Mesendoderm (in vitro differentiated cells): ENCODE results near the gene NBEAL1.

Experiments used
- DNase-seq: peaks from one replicate; pipeline ENCODE4 v3.0.0; 2013
- H2AK5ac ChIP-seq: 2 replicates; pipeline ENCODE4 v1.6.1; 2013; ENCODE audit warnings: low read length, inconsistent platforms
- H2BK120ac ChIP-seq: 2 replicates; pipeline ENCODE4 v1.6.1; 2013; ENCODE audit warnings: low read depth, mild to moderate bottlenecking, low read length, moderate library complexity, mixed read lengths
- H2BK15ac ChIP-seq: replicated peaks from 2 replicates; pipeline ENCODE4 v1.6.1; 2013; ENCODE audit warnings: low read depth, mild to moderate bottlenecking, moderate library complexity
- H2BK5ac ChIP-seq: 2 replicates; pipeline ENCODE4 v1.6.1; 2013; ENCODE audit warnings: low read length, inconsistent platforms
- H3K18ac ChIP-seq: 2 replicates; pipeline ENCODE4 v1.6.1; 2013; ENCODE audit warnings: mild to moderate bottlenecking, low read length, mixed read lengths
- H3K23ac ChIP-seq: one replicate; pipeline ENCODE4 v1.6.1; 2013; ENCODE audit warnings: low read length
- H3K27ac ChIP-seq: 2 replicates; pipeline ENCODE4 v1.5.1; 2013; ENCODE audit warnings: low read depth, mild to moderate bottlenecking, inconsistent platforms, low read length, moderate library complexity
- H3K27me3 ChIP-seq: 2 replicates; pipeline ENCODE4 v1.6.1; 2013; ENCODE audit warnings: low read length, control low read depth, mild to moderate bottlenecking, inconsistent platforms; ENCODE audit not compliant: insufficient read depth, poor library complexity
- H3K36me3 ChIP-seq: 2 replicates; pipeline ENCODE4 v1.6.1; 2013; ENCODE audit warnings: low read length, inconsistent platforms; ENCODE audit not compliant: control insufficient read depth, insufficient read depth
- H3K4ac ChIP-seq: one replicate; pipeline ENCODE4 v1.6.1; 2013; ENCODE audit warnings: low read depth, mild to moderate bottlenecking, low read length, moderate library complexity
- H3K4me1 ChIP-seq: 2 replicates; pipeline ENCODE4 v1.6.1; 2013; ENCODE audit warnings: low read depth, low read length, inconsistent platforms; ENCODE audit not compliant: control insufficient read depth
- H3K4me2 ChIP-seq: 2 replicates; pipeline ENCODE4 v1.6.1; 2013; ENCODE audit warnings: low read length
- H3K4me3 ChIP-seq: 2 replicates; pipeline ENCODE4 v1.5.1; 2013; ENCODE audit warnings: mild to moderate bottlenecking, low read length
- H3K56ac ChIP-seq: one replicate; pipeline ENCODE4 v1.6.1; 2013; ENCODE audit warnings: low read length
- H3K79me1 ChIP-seq: 2 replicates; pipeline ENCODE4 v1.6.1; 2013; ENCODE audit warnings: low read length, inconsistent platforms
- H3K79me2 ChIP-seq: 2 replicates; pipeline ENCODE4 v1.6.1; 2013; ENCODE audit warnings: mild to moderate bottlenecking, low read length; ENCODE audit not compliant: control insufficient read depth, insufficient read depth
- H3K9ac ChIP-seq: 2 replicates; pipeline ENCODE4 v1.6.1; 2013; ENCODE audit warnings: low read length, inconsistent platforms
- H4K5ac ChIP-seq: one replicate; pipeline ENCODE4 v1.6.1; 2013; ENCODE audit warnings: low read length
- H4K8ac ChIP-seq: one replicate; pipeline ENCODE4 v1.6.1; 2013; ENCODE audit warnings: low read depth, mild to moderate bottlenecking, control low read depth, low read length, moderate library complexity
- WGBS: extraction: QIAGEN DNeasy Blood & Tissue Kit; methylation state at CpG from one replicate; pipeline ENCODE4 v1.1.7; 2013; ENCODE audit warnings: low lambda C conversion rate, missing lambda C conversion rate; ENCODE audit not compliant: insufficient coverage; ENCODE audit errors: extremely low coverage; 5-methylcytosine and 5-hydroxymethylcytosine counted together

NBEAL1 gene

DNA sequence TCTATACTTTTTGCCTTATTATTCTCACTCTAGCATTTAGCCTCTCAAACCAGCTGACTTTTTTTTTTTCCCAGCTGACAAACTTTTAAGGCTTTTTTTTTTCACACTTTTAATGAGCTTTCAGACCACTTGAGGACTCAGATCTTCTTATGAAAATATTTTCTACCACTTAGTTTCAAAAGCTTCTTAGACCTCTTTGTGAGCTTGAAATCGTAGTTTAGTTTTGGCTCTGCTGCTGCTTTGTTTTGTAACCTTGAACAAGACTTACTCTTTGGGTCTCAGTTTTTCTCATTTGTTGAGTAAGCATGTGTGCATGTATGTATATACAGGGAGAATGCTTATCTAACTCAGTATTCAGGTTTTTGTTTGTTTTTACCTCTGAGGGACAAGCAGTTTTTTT, 3.5 kb downstream of the NBEAL1 start:
- Histone ChIP-seq H2BK120ac (no peak overlapping the region), H3K4ac (no peak overlapping the region), H4K8ac (no peak overlapping the region), H3K4me2 (no peak overlapping the region), H2AK5ac (no peak overlapping the region), H3K79me1 (peaks cover 2% of the 10 kb centered on the region), H3K4me3 (no peak overlapping the region), H3K9ac (peak overlapping the region; percentile 34), H3K56ac (no peak overlapping the region), H3K18ac (no peak overlapping the region), H4K5ac (no peak overlapping the region), H2BK5ac (no peak overlapping the region), H3K27ac (no peak overlapping the region), H3K27me3 (no peaks in the 10 kb centered on the region), H3K36me3 (no peaks in the 10 kb centered on the region), H3K4me1 (no peaks in the 10 kb centered on the region), H2BK15ac (no peak overlapping the region), H3K79me2 (no peaks in the 10 kb centered on the region), H3K23ac (no peak overlapping the region)
- no CpG with 5 or more reads among the region's 1 CpG for WGBS
- DNase-seq, result no peak

DNA sequence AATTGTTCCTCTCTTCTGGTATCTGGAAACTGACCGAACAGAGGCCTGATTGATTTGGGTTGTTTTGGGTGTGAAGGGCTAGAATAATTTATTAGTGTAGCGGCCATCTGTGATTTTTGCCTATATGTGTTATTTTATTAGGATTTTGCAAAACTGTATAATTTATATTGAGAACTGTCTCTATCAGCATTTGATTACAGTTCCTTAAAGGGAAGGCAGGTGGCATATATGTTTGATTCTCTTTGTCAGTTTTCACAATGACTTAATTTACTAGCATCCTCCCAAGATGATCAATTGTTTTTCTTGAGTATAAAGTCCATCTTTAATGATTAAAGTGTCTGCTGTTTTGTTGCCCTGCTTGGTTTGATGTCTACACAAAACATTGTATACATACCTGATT, 4.5 kb downstream of the NBEAL1 start:
- Histone ChIP-seq H3K79me2 (no peaks in the 10 kb centered on the region), H3K4me2 (no peak overlapping the region), H2BK5ac (no peak overlapping the region), H4K5ac (no peak overlapping the region), H2BK120ac (no peak overlapping the region), H4K8ac (no peak overlapping the region), H3K56ac (no peak overlapping the region), H3K27me3 (no peaks in the 10 kb centered on the region), H2AK5ac (no peak overlapping the region), H3K4ac (no peak overlapping the region), H3K4me3 (no peak overlapping the region), H2BK15ac (no peak overlapping the region), H3K18ac (no peak overlapping the region), H3K36me3 (no peaks in the 10 kb centered on the region), H3K23ac (no peak overlapping the region), H3K79me1 (peaks cover 2% of the 10 kb centered on the region), H3K4me1 (no peaks in the 10 kb centered on the region), H3K9ac (no peak overlapping the region), H3K27ac (no peak overlapping the region)
- no CpG with 5 or more reads among the region's 2 CpGs for whole genome bisulfite sequencing
- DNase-seq, result no peak

DNA sequence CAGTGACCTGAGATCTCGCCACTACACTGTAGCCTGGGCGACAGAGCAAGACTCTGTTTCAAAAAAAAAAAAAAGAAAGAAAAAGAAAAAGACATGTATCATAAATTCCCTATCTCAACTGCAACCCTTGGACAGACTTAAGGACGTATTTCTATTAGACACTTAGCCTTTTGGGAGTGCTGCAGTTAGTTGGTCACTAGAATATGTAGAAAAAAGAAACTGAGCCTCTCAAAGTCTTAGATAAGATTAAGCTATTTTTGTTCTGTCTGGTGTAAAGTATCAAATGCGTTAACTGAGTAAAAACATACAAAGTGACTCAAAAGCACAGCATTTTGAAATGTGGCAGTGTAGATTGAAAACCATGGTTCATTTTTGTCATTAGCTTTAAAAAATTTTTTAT, 7.3 kb downstream of the NBEAL1 start:
- WGBS, result no CpG with 5 or more reads among the region's 4 CpGs

DNA sequence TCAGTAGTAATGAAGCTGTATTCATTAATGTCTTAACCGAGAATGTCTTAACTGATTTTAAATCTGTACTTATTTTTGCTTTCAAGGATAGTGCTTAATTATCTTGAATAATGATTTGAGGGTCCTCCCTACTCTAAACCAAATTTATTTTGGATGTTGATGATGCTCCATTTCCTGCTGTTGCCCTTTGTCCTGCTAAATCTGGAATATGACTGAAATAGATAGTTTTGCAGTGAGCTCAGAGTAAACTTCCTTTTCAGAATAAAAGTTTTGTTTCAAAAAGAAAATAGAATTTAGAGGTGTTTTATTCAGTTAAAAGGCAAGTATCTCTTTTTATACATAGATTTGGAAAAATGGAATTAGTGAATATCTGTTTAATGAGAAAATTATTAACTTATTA, 8.1 kb downstream of the NBEAL1 start:
- no peak overlapping the region for H3K4ac ChIP-seq
- no peaks in the 10 kb centered on the region for H3K36me3 ChIP-seq
- H2BK15ac ChIP-seq, result no peak overlapping the region
- no peak overlapping the region for H3K56ac ChIP-seq
- H3K4me3 ChIP-seq, result no peak overlapping the region
- no peak overlapping the region for H3K9ac ChIP-seq
- H3K79me1 ChIP-seq, result no peaks in the 10 kb centered on the region
- no CpG with 5 or more reads among the region's 1 CpG for WGBS
- no peaks in the 10 kb centered on the region for H3K79me2 ChIP-seq
- H3K27ac ChIP-seq, result no peak overlapping the region
- no peak overlapping the region for H2AK5ac ChIP-seq
- no peak overlapping the region for H4K8ac ChIP-seq
- no peak overlapping the region for H3K4me2 ChIP-seq
- H3K23ac ChIP-seq, result no peak overlapping the region
- no peak for DNase-seq
- no peak overlapping the region for H2BK120ac ChIP-seq
- H3K27me3 ChIP-seq, result no peaks in the 10 kb centered on the region
- no peak overlapping the region for H3K18ac ChIP-seq
- H4K5ac ChIP-seq, result no peak overlapping the region
- H3K4me1 ChIP-seq, result no peaks in the 10 kb centered on the region
- H2BK5ac ChIP-seq, result no peak overlapping the region

More for the DNA sequence above, 7.3 kb downstream of the NBEAL1 start:
- Histone ChIP-seq H3K23ac (no peak overlapping the region), H3K27ac (no peak overlapping the region), H3K27me3 (no peaks in the 10 kb centered on the region), H3K9ac (no peak overlapping the region), H2BK15ac (no peak overlapping the region), H4K8ac (no peak overlapping the region), H3K4me1 (no peaks in the 10 kb centered on the region), H3K4me3 (no peak overlapping the region), H3K4me2 (no peak overlapping the region), H3K4ac (no peak overlapping the region), H4K5ac (no peak overlapping the region), H3K36me3 (no peaks in the 10 kb centered on the region), H2BK120ac (no peak overlapping the region), H3K56ac (no peak overlapping the region), H3K18ac (no peak overlapping the region), H2BK5ac (no peak overlapping the region), H3K79me2 (no peaks in the 10 kb centered on the region), H3K79me1 (no peaks in the 10 kb centered on the region), H2AK5ac (no peak overlapping the region)
- no peak for DNase-seq

DNA sequence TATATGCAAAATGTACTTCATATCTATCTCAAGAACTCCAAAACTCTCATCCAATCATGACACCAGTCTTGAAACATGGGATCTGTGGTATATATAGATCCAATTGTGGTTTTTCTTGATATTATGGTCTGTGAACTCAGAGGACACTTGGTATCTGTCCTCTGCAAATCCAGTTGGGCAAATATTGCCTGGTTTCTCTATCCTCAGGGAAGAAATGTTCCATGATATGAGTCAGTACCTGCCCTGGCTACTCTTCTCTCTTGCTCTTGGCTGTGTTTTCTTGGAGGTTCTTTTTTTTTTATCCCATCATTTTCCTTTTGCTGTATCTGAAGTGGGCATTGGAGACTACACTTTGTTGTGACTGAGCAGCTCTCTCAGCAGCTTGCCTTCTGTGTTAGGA, 10.9 kb downstream of the NBEAL1 start:
- DNase-seq, result no peak
- Histone ChIP-seq H3K4me3 (no peak overlapping the region), H4K5ac (no peak overlapping the region), H3K79me1 (no peaks in the 10 kb centered on the region), H3K4ac (no peak overlapping the region), H2BK5ac (no peak overlapping the region), H3K4me1 (no peaks in the 10 kb centered on the region), H3K36me3 (no peaks in the 10 kb centered on the region), H2BK15ac (no peak overlapping the region), H3K4me2 (no peak overlapping the region), H2BK120ac (no peak overlapping the region), H3K18ac (no peak overlapping the region), H3K56ac (no peak overlapping the region), H3K27ac (no peak overlapping the region), H3K9ac (no peak overlapping the region), H2AK5ac (no peak overlapping the region), H3K23ac (no peak overlapping the region), H3K79me2 (no peaks in the 10 kb centered on the region), H3K27me3 (no peaks in the 10 kb centered on the region), H4K8ac (no peak overlapping the region)

DNA sequence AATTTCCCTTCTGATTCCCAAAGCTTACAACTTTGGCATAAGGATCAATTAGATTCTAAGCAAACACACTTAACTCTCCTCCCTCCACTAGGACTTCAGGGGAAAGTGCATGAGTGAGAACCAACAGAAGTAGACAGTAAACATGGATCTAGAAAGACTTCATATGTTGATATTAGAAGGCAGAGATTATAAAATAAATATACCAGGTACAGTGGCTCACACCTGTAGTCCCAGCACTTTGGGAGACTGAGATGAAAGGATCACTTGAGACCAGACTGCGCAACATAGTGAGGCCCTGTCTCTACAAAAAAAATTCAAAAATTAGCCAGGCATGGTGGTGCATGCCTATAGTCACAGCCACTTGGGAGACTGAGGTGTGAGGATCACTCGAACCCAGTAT, 15.9 kb downstream of the NBEAL1 start:
- Histone ChIP-seq H3K36me3 (no peaks in the 10 kb centered on the region), H2BK15ac (no peak overlapping the region), H4K8ac (no peak overlapping the region), H3K27me3 (no peaks in the 10 kb centered on the region), H4K5ac (no peak overlapping the region), H3K27ac (no peak overlapping the region), H3K23ac (no peak overlapping the region), H3K79me2 (no peaks in the 10 kb centered on the region), H3K9ac (no peak overlapping the region), H3K4ac (no peak overlapping the region), H3K79me1 (no peaks in the 10 kb centered on the region), H3K4me2 (no peak overlapping the region), H3K18ac (no peak overlapping the region), H3K4me1 (no peaks in the 10 kb centered on the region), H2BK120ac (no peak overlapping the region), H2AK5ac (no peak overlapping the region), H3K56ac (no peak overlapping the region), H2BK5ac (no peak overlapping the region), H3K4me3 (no peak overlapping the region)
- no CpG with 5 or more reads among the region's 2 CpGs for WGBS
- DNase-seq, result no peak
